Adipose tissue (tissue), 3 donors: ENCODE data around the gene CIAO3. TPM values are rescaled to one million over a fixed set of nuclear protein-coding genes. Genes with fewer than 3 reads are reported as not detected.
"Not testable (repeated sequence)": the region's sequence is repeated elsewhere in the genome, so short reads cannot be mapped to it uniquely, and the experiment has no call there.

Experiments
- H3K27ac ChIP-seq: one replicate; pipeline ENCODE4 v1.5.1; 2013; ENCODE audit warnings: low read depth, low read length
- WGBS, 3 donors: extraction: QIAGEN DNeasy Blood & Tissue Kit; methylation state at CpG; one replicate each; pipeline ENCODE4 v1.1.7; 2013; 5-methylcytosine and 5-hydroxymethylcytosine counted together
- polyA plus RNA-seq, 3 donors: library from polyadenylated mRNA; stranded (reverse); fragments of 200-250 nt; gene quantifications; one replicate each; pipeline ENCODE4 v1.2.3, GENCODE V29; 2013
- donor health status: healthy with polysubstance abuse.
- donor health status: Bipolar disorder and iron deficiency.
- donor health status: healthy.

The CIAO3 gene
- polyA plus RNA-seq, 3 donors = 16.0 to 23.7 (median 19.0) TPM

DNA sequence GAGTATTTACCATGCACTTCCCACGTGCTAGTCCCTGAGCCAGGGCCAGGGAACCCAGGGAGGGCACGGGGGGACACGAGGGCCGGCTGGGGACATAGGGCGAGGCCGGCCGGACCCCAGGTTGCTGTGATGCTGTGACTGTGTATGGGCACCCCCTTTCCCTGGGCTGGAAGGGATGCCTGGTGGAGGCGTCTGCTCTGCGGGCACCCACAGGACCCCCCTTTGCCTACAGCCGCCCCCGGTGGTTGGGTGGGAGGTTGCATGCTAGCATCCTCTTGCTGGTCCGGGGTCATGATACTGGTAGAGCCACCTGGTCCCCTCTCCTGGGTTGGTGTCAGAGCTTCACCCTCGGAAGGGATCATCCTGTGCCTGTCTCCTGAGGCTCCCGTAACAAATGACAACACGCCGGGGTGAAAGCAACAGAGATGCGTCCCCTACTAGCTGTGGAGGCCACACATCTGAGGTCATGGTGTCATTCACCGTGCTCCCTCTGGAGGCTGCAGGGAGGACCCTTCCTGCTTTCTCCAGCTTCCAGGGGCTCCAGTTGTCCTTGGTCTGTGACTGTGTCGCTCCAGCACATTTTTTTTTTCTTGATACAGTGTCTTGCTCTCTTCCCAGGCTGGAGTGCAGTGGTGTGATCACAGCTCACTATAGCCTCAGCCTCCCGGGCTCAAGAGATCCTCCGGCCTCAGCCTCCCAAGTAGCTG lies 3.1 kb upstream of the CIAO3 start:
- no peak overlapping the region for H3K27ac ChIP-seq
- 78 to 82% (median 80%) methylated on average over 19 to 21 of the region's 21 CpGs for WGBS, 3 donors

DNA sequence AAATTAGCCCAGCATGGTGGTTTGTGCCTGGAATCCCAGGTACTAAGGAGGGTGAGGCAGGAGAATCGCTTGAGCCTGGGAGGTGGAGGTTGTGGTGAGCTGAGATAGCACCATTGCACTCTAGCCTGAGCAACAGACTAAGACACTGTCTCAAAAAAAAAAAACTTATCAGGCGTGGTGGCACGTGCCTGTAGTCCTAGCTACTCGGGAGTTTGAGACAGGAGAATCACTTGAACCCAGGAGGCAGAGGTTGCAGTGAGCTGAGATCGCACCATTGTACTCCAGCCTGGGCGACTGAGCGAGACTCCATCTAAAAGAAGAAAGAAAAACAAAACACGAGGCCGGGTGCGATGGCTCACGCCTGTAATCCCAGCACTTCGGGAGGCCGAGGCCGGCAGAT lies 2.1 kb upstream of the CIAO3 start:
- 81 to 86% (median 85%) methylated on average over 14 of the region's 14 CpGs for WGBS, 3 donors
- H3K27ac ChIP-seq = not testable (repeated sequence)

DNA sequence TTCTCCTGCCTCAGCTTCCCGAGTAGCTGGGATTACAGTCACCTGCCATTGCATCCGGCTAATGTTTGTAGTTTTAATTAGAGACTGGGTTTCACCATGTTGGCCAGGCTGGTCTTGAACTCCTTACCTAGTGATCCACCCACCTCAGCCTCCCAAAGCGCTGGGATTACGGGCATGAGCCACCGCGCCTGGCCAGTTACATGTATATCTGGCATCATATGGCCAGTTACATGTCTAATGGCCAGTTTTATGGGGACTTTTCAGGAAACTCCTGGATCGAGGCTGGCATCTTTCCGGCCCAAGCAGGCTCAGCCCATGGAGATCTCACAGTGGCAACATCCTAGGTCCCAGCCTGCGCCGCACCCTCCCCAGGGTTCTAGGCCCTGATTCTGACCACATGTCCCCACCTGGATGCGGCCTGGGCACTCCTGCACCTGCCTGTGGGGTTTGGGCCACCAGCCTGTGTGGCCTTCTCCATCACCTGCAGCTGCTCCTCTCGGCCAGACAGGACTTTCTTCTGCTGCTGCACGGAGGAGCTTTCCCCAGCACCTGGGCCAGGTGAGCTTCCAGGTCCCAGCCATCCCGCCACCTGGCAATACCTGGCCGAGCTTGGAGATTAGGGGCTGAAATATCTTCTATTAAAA lies 1.3 kb upstream of the CIAO3 start:
- WGBS, 3 donors = 88 to 90% (median 90%) methylated on average over 15 of the region's 15 CpGs

GRCh38 chr16:740459-740763 lies 386 bp downstream of the CIAO3 start:
- no peak overlapping the region for H3K27ac ChIP-seq
- 0% methylated on average over 19 to 22 of the region's 22 CpGs for WGBS, 3 donors

More for the DNA sequence above, 1.3 kb upstream of the CIAO3 start:
- H3K27ac ChIP-seq = no peak overlapping the region

- H3K27ac ChIP-seq = no peak overlapping the region
- 39 to 49% (median 45%) methylated on average over 36 to 38 of the region's 38 CpGs for WGBS, 3 donors
These were observed 988 bp downstream of the CIAO3 start for GRCh38 chr16:739560-740458.

GRCh38 chr16:736936-737481 lies 3.8 kb downstream of the CIAO3 start:
- 93 to 96% (median 96%) methylated on average over 29 of the region's 29 CpGs for WGBS, 3 donors
- H3K27ac ChIP-seq = no peak overlapping the region

DNA sequence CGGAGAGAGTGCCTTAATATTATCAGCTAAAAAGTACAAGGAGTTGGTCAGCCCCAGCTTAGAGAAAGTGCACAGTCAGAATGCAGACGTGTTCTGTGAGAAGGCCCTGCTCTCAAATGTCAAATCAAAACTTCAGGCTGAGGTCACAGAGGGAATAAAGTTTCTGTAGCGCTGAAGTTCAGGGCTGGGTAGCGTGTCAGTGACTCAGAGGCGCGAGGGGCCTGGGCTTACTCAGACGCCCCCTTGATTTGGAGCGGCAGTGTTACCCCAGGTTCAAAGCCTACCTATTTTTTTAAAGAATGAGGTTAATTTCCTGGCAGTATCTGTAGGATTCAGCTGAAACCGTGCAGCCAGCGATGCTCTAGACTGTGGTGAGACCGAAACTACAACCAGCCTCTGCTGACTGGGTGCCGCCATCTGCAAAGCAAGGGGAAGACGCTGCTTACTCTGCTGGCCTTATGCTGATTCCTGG lies 4.8 kb downstream of the CIAO3 start:
- 87 to 89% (median 88%) methylated on average over 13 of the region's 13 CpGs for WGBS, 3 donors

GRCh38 chr16:734981-735881 lies 5.6 kb downstream of the CIAO3 start:
- WGBS, 3 donors = 95 to 97% (median 95%) methylated on average over 22 to 25 of the region's 25 CpGs

More for the DNA sequence above, 4.8 kb downstream of the CIAO3 start:
- no peak overlapping the region for H3K27ac ChIP-seq

GRCh38 chr16:734208-734980 lies 6.4 kb downstream of the CIAO3 start:
- 91 to 96% (median 94%) methylated on average over 49 of the region's 49 CpGs for WGBS, 3 donors

More at GRCh38 chr16:734981-735881, 5.6 kb downstream of the CIAO3 start:
- no peak overlapping the region for H3K27ac ChIP-seq

GRCh38 chr16:733382-734207 lies 7.2 kb downstream of the CIAO3 start:
- WGBS, 3 donors = 79 to 86% (median 83%) methylated on average over 27 to 34 of the region's 34 CpGs
- H3K27ac ChIP-seq = no peak overlapping the region

More at GRCh38 chr16:734208-734980, 6.4 kb downstream of the CIAO3 start:
- no peak overlapping the region for H3K27ac ChIP-seq

- H3K27ac ChIP-seq = no peak overlapping the region
- WGBS, 3 donors = 90 to 93% (median 91%) methylated on average over 13 of the region's 13 CpGs
These were observed 7.9 kb downstream of the CIAO3 start for GRCh38 chr16:732936-733335.

GRCh38 chr16:732332-732731 lies 8.5 kb downstream of the CIAO3 start:
- 91 to 96% (median 95%) methylated on average over 12 of the region's 12 CpGs for WGBS, 3 donors
- no peak overlapping the region for H3K27ac ChIP-seq

- 87 to 91% (median 88%) methylated on average over 21 to 22 of the region's 22 CpGs for WGBS, 3 donors
- no peak overlapping the region for H3K27ac ChIP-seq
These were observed 9.9 kb downstream of the CIAO3 start for GRCh38 chr16:730666-731509.

- WGBS, 3 donors = 88 to 89% (median 89%) methylated on average over 35 to 37 of the region's 37 CpGs
- H3K27ac ChIP-seq = no peak overlapping the region
These were observed 10.8 kb downstream of the CIAO3 start for GRCh38 chr16:729768-730665.
